SK-N-SH treated with all-trans-retinoic acid at 6 μM for 48 hours (cell line): Measurements from ENCODE around the gene TOX4.
"Not testable (repeated sequence)": the region's sequence is repeated elsewhere in the genome, so short reads cannot be mapped to it uniquely, and the experiment has no call there.

Experiments
- ATAC-seq: fragments of 200-7000 bp; cut with Tn5 transposase; 3 replicates; pipeline ENCODE4 v1.9.1; 2020; ENCODE audit warnings: mild to moderate bottlenecking, moderate library complexity
- BACH2 ChIP-seq: fragments of 250-450 bp; sonication (Bioruptor Pico); IDR thresholded peaks from 2 replicates; pipeline ENCODE4 v1.9.0; 2021; ENCODE audit warnings: mild to moderate bottlenecking, borderline replicate concordance
- CREB5 ChIP-seq: fragments of 250-450 bp; sonication (Bioruptor Pico); IDR thresholded peaks from 2 replicates; pipeline ENCODE4 v1.5.1; 2020; ENCODE audit warnings: low read depth, mild to moderate bottlenecking, moderate library complexity
- CSDC2 ChIP-seq: fragments of 250-450 bp; sonication (Bioruptor Pico); IDR thresholded peaks from 2 replicates; pipeline ENCODE4 v1.5.0; 2020; ENCODE audit warnings: mild to moderate bottlenecking, moderate library complexity
- GLIS3 ChIP-seq: fragments of 250-450 bp; sonication (Bioruptor Pico); IDR thresholded peaks from 2 replicates; pipeline ENCODE4 v1.5.0; 2020; ENCODE audit warnings: mild to moderate bottlenecking, moderate library complexity
- PATZ1 ChIP-seq: fragments of 250-450 bp; sonication (Bioruptor Pico); IDR thresholded peaks from 2 replicates; pipeline ENCODE4 v1.8.0; 2020; ENCODE audit warnings: mild to moderate bottlenecking, moderate library complexity, borderline replicate concordance
- POU6F1 ChIP-seq: fragments of 250-450 bp; sonication (Bioruptor Pico); IDR thresholded peaks from 2 replicates; pipeline ENCODE4 v1.8.0; 2021; ENCODE audit warnings: low read depth, mild to moderate bottlenecking, moderate library complexity, borderline replicate concordance
- PPARA ChIP-seq: fragments of 250-450 bp; sonication (Bioruptor Pico); IDR thresholded peaks from 2 replicates; pipeline ENCODE4 v1.5.0; 2020; ENCODE audit warnings: mild to moderate bottlenecking, borderline replicate concordance
- RARB ChIP-seq: fragments of 250-450 bp; sonication (Bioruptor Pico); IDR thresholded peaks from 2 replicates; pipeline ENCODE4 v1.8.0; 2021; ENCODE audit warnings: mild to moderate bottlenecking, moderate library complexity
- TSHZ2 ChIP-seq: fragments of 250-450 bp; sonication (Bioruptor Pico); IDR thresholded peaks from 2 replicates; pipeline ENCODE4 v1.5.0; 2020; ENCODE audit warnings: mild to moderate bottlenecking, moderate library complexity
- ZC3H10 ChIP-seq: fragments of 250-450 bp; sonication (Bioruptor Pico); IDR thresholded peaks from 2 replicates; pipeline ENCODE4 v1.5.1; 2021; ENCODE audit warnings: mild to moderate bottlenecking, moderate library complexity
- ZFP3 ChIP-seq: fragments of 250-450 bp; sonication (Bioruptor Pico); IDR thresholded peaks from 2 replicates; pipeline ENCODE4 v1.5.0; 2020; ENCODE audit warnings: mild to moderate bottlenecking, moderate library complexity

Gene TOX4

GRCh38 chr14:21440859-21441258 lies 36.1 kb upstream of the TOX4 start:
- ATAC-seq: no peak
- TF ChIP-seq PATZ1: no peak
- TF ChIP-seq PPARA: no peak
- TF ChIP-seq ZC3H10 (CRISPR knock-in tag): no peak
- no peak for TF ChIP-seq CREB5 (CRISPR knock-in tag)
- TF ChIP-seq, all 23 proteins: peak for 0

- not testable (repeated sequence) for ATAC-seq
Observed at GRCh38 chr14:21442657-21443056, 34.3 kb upstream of the TOX4 start.

GRCh38 chr14:21449899-21450216 lies 27.1 kb upstream of the TOX4 start:
- TF ChIP-seq POU6F1 (CRISPR knock-in tag): no peak
- no peak for TF ChIP-seq GLIS3 (CRISPR knock-in tag)
- TF ChIP-seq BACH2: no peak

GRCh38 chr14:21454843-21455544 lies 22.0 kb upstream of the TOX4 start:
- peak; percentile 14 for ATAC-seq
- TF ChIP-seq CSDC2 (CRISPR knock-in tag): no peak

More at GRCh38 chr14:21449899-21450216, 27.1 kb upstream of the TOX4 start:
- ATAC-seq: no peak

GRCh38 chr14:21455592-21455911 lies 21.4 kb upstream of the TOX4 start:
- peak; percentile 60 for ATAC-seq

GRCh38 chr14:21455912-21456667 lies 20.9 kb upstream of the TOX4 start, which contains the start of gene CHD8:
Gene CHD8, minus strand, starts transcription at chr14:21456123. Its CDS starts 24,480 bp downstream, at chr14:21431643.
- peak; percentile 99 for ATAC-seq
- 0 out of 2 replicates have a peak, but pooled peaks have one; percentile 14 for TF ChIP-seq TSHZ2 (CRISPR knock-in tag)
- TF ChIP-seq ZFP3 (CRISPR knock-in tag): no peak

More at GRCh38 chr14:21455592-21455911, 21.4 kb upstream of the TOX4 start:
- TF ChIP-seq ZFP3 (CRISPR knock-in tag) (0 out of 2 replicates have a peak, but pooled peaks have one; percentile 11), POU6F1 (CRISPR knock-in tag) (no peak), RARB (no peak)
